Endometrial microvascular endothelial cells (primary cell): ENCODE results near the gene CHMP6. TPM values are rescaled to one million over a fixed set of nuclear protein-coding genes. Genes with fewer than 3 reads are reported as not detected.

Source experiments
- in situ Hi-C: cut with HindIII; loops from 2 replicates; pipeline ENCODE4 v1.10.0; 2017; ENCODE audit warnings: low sequenced_read_pairs, low pct_unique_long_range_greater_than_20kb; ENCODE audit errors: inconsistent ontology term
- total RNA-seq: library from RNA; depleted of rRNA; stranded (reverse); fragments of >200 nt; gene quantifications from one replicate; pipeline ENCODE4 v1.2.3, GENCODE V29; 2015; ENCODE audit errors: inconsistent ontology term

The CHMP6 gene
- total RNA-seq, 1 donor from 2014 or later: 48.1 TPM

DNA sequence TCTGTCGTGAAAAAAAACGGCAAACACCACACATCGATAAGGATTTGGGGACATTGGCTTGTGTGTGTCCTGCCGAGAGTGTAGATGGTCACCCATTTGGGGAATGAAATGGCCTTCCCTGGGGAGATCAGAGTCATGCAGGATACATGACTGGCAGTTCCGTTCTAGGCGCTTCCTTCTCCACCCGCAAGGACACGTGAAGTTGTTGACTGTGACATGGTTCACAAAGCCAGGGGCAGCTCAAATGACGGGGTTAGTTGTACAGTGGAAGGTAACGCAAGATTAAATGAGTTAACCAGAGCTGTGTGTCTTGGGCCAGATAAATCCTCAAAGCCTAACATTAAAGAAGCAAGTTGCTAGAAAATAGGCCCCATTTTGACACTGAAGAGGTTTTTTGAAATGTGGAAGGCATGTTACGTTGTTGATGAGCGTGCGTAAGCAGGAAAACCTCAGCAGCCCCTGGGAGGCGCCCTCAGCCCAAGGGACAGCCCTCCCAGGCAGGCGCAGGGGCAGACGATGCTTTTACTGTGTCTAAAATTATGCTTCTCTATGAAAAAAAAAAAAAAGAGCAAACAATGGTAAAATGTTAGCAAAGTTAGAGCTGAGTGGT, 35.9 kb upstream of the CHMP6 start:
- in situ Hi-C loops: no loop called here

GRCh38 chr17:80956321-80957190, 35.1 kb upstream of the CHMP6 start:
- in situ Hi-C loops: no loop called here

GRCh38 chr17:80957461-80957941, 34.1 kb upstream of the CHMP6 start:
- in situ Hi-C loops: no loop called here

- in situ Hi-C loops: no loop called here
Observed at GRCh38 chr17:80959330-80960036, 32.2 kb upstream of the CHMP6 start.

DNA sequence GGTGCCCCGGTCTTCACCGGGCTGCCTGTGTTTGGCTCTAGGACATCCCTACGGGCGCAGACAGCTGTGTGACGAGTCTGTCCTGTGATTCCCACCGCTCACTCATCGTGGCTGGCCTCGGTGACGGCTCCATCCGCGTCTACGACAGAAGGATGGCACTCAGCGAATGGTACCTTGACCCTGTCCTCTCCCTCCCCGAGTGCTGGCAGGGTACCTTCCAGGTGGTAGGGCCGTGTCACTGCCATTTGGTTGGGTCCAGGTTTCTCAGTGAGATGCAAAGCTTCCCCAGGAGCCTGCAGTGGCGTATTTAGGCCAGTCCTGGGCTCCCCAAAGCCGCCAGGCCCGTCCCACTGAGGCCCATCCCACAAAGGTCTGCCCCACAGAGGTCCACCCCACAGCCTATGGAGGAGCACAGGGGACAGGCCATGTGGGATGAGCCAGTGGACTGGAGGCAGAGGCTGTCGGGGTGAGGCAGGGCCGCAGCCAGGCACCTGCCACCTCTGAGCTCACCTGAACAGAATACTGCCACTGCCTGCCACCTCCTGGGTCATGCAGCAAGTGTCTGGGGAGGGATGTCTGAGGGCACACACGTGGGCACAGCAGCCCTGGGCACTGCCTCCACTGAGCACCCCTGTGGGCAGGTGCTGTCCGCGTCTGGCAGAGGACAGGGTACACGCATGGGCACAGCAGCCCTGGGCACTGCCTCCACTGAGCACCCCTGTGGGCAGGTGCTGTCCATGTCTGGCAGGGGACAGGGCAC, 31.4 kb upstream of the CHMP6 start:
- in situ Hi-C loops: no loop called here

DNA sequence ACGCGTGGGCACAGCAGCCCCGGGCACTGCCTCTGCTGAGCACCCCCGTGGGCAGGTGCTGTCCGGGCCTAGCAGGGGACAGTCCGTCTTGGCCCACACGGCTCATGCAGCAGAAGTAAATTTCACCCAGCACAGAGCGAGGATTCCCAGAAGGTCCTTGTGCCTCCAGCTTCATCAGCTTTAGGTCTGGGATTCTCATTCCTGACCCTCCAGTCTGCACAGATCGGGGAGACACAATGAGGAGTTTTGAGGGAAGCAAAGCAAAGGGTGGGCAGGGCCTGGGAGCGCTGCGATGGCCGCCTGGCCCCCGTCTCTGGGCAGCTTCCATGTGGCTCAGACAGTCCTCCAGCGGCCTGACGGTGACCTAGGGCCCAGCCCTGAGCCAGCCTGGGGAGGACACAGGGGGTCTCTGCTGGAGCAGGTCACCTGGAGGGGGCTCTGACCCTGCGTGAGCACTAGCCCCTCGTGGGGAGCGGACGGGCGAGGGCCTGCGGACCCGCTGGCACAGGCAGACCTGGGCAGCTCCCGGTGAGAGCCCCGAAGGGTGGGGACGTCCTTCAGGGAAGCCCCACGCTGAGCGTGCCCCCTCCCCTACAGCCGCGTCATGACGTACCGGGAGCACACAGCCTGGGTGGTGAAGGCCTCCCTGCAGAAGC, 30.7 kb upstream of the CHMP6 start:
- in situ Hi-C loops: no loop called here

- in situ Hi-C loops: no loop called here
Observed at GRCh38 chr17:80961541-80962330, 29.9 kb upstream of the CHMP6 start.

- in situ Hi-C loops: no loop called here
Observed at GRCh38 chr17:80962356-80963329, 29.0 kb upstream of the CHMP6 start.

- in situ Hi-C loops: no loop called here
Observed at GRCh38 chr17:80963812-80964543, 27.7 kb upstream of the CHMP6 start.

DNA sequence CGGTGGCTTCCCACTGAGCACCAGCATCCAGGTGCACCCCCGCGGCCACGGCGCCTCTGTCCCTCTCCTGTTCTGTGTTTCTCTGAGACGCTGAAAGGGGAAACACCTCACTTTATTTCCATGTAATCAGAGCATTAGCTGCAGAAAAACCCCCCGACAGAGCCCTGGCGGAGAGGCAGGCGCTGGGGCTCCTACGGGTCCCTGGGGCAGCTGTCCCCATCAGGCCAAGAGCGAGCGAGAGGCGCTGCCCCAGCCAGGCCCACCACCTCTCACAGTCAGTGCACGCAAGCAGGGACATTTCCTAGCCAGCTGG, 27.1 kb upstream of the CHMP6 start:
- in situ Hi-C loops: no loop called here

DNA sequence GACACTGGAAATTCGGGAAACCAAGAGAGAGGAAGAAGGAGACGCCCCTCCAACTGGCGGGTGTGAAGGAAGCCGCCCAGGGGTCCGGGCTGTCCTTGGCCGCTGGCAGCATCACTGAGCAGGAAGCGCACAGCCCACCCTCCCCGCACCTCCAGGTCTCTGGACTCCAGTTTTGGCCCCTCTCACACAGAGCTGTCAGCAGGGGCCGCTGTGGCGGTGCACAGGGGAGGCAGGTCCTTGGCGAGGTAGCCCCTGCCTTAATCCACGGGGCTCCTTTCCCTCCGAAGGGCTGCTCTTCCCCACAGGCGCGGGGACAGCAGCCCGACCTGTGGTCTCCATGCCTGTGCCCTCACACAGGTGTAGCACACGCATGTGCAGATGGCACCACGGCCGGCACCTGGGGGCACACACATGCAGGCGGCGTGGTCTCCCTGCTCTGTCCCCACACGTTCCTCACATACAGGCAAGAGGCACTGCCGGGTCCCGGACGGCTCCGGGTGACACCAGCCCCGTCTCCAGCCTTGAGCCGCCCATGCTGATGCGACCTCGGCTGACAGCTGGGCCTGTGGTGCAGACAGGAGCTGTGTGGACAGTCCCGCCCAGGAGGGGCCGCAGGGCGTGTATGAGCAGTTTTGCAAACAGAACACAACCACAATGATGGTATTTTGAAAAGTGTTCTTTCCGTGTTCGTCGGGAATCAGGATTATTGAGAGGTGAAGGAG, 26.6 kb upstream of the CHMP6 start:
- in situ Hi-C loops: no loop called here

- in situ Hi-C loops: no loop called here
Observed at GRCh38 chr17:80965606-80966005, 26.0 kb upstream of the CHMP6 start.

DNA sequence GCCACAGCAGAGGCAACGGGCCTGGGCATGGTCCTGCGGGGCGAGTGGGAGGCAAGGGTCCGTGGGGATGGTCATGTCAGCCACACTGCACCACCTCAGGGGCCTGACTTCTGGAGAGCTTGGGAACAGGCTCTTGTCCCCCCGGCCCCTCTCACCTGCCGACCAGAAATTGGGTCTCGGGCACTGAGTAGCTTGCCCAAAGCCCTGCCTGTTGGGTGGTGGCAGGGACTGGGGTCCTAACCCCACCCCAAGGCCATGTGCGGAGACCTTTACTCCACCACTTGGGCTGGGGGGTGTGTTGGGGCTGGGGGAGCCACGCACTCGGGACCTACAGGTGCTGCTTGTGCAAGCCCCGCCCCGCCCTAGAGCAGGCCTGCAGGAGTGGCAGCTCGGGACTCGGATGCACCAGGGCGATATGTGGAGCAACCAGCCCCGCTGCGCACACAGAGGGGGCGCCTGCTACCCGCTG, 24.2 kb upstream of the CHMP6 start:
- in situ Hi-C loops: no loop called here

- in situ Hi-C loops: no loop called here
Observed at GRCh38 chr17:80968602-80969029, 23.0 kb upstream of the CHMP6 start.

DNA sequence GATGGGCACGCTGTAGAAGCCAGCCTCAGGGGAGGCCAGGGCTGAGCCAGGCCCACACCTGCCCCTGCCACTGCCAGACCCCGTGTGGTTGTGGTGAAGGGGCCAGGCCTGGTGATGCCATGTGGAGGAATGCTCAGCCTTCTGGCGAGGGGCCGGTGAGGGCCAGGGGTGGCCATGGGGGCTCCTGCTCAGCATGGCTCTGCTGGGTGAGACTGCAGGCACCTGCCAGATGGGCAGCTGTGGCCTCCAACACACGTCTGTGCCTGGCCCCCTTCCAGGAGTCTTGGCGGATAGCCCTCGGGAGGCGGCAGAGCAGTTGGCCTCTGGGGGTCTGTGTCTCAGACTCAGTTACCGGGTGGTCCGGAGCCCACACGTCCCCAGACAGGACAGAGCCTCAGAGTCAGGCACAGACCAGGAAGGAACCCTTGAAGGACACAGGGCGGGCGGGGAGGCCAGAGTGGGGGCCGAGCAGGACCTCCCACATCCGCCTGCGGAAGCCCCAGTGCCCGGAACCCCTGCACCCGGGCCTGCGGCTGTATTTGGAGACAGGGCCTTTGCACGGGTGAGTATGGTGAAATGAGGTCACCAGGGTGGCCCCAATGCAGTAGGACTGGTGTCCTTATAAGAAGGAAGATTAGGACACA, 22.5 kb upstream of the CHMP6 start:
- in situ Hi-C loops: no loop called here
